Measurements from ENCODE around the gene THRA. TPM values are rescaled to one million over a fixed set of nuclear protein-coding genes. Genes with fewer than 3 reads are reported as not detected.

THRA gene
- total and polyA plus RNA-seq, 2 of the 8 experiments (the other 6 are each of a cell fraction or from before 2014, with no cell fraction given) = 6.4 to 10.2 TPM

GRCh38 chr17:40034426-40035161, 28.2 kb upstream of the THRA start:
- Histone ChIP-seq H2BK15ac (ENCODE audit: low read length) (no peak overlapping the region), H3K4me3 (ENCODE audit: extremely low read depth in 1 of 4, insufficient read depth in 2 of 4, low read depth in 3 of 4, low read length in 4 of 4) (no peak overlapping the region), H2BK12ac (ENCODE audit: low read depth, low read length) (no peak overlapping the region), H3K23me2 (ENCODE audit: low read depth, low read length) (no peaks in the 10 kb centered on the region), H2AK5ac (ENCODE audit: low read depth, low read length) (no peak overlapping the region), H3K4me1 (replicated peaks in 1 of 4; ENCODE audit: control insufficient read depth in 3 of 4, insufficient read depth in 4 of 4, low read length in 3 of 4) (peaks cover 0 to 12% (median 4%) of the 10 kb centered on the region in 4 experiments; a peak in 5 of 7 replicates), H2BK5ac (ENCODE audit: low read depth, low read length) (no peak overlapping the region), H3K56ac (replicated peaks; ENCODE audit: insufficient read length, low read depth, low read length) (no peak overlapping the region), H3K27me3 (replicated peaks in 1 of 4; ENCODE audit: control insufficient read depth in 3 of 4, extremely low read depth in 1 of 4, insufficient read depth in 3 of 4, low read length in 3 of 4) (no peaks in the 10 kb centered on the region), H3K27ac (ENCODE audit: low read depth, low read length) (no peak overlapping the region), H4K91ac (replicated peaks; ENCODE audit: insufficient read length, low read length) (no peak overlapping the region), H4K5ac (ENCODE audit: insufficient read length, low read depth, low read length) (no peak overlapping the region), H3K79me2 (ENCODE audit: control insufficient read depth in 1 of 2, insufficient read depth in 2 of 2, low read length in 2 of 2) (no peaks in the 10 kb centered on the region), H3K9me3 (ENCODE audit: insufficient read depth in 2 of 2, low read depth in 1 of 2, low read length in 1 of 2) (no peaks in the 10 kb centered on the region), H3K36me3 (ENCODE audit: control insufficient read depth in 2 of 4, insufficient read depth in 4 of 4, low read length in 3 of 4) (peaks cover 9 to 31% (median 14%) of the 10 kb centered on the region in 4 experiments), H3K4ac (replicated peaks; ENCODE audit: insufficient read length, low read depth, low read length) (no peak overlapping the region), H4K20me1 (replicated peaks in 1 of 2; ENCODE audit: control insufficient read depth in 1 of 2, insufficient read depth in 2 of 2, low read length in 2 of 2) (peaks cover 0 to 5% of the 10 kb centered on the region in 2 experiments), H3K18ac (ENCODE audit: extremely low read depth, low read length) (no peak overlapping the region), H3K14ac (ENCODE audit: insufficient read length) (no peak overlapping the region), H3K4me2 (ENCODE audit: insufficient read depth in 1 of 2, low read depth in 2 of 2, low read length in 2 of 2) (no peak overlapping the region), H2BK120ac (replicated peaks; ENCODE audit: low read depth, low read length) (no peak overlapping the region), H3K23ac (ENCODE audit: insufficient read length) (no peak overlapping the region), H4K8ac (ENCODE audit: extremely low read depth, insufficient read depth, low read length) (no peak overlapping the region; the same call in 1 of the 2 replicates), H3K9ac (replicated peaks in 1 of 4; ENCODE audit: extremely low read depth in 1 of 4, low read depth in 3 of 4, low read length in 3 of 4) (no peak overlapping the region; a peak in 1 of 7 replicates), H2BK20ac (ENCODE audit: low read length) (no peak overlapping the region), H2AFZ (ENCODE audit: low read length) (no peak overlapping the region), H3K79me1 (ENCODE audit: low read depth, low read length) (no peaks in the 10 kb centered on the region)
- FAIRE-seq = no peak
- ChIA-PET CTCF (ENCODE audit: partially characterized antibody) (interaction anchor here (0.7 to 29.7 kb wide), 17 partner anchors 9 to 259 kb away, joined by 3 to 876 read pairs (median 6); partner anchors contain the start of genes CASC3, CSF3, MED24 and NR1D1), POLR2A (ENCODE audit: partially characterized antibody) (interaction anchor here (0.6 to 2.5 kb wide), 17 partner anchors 8 to 275 kb away, joined by 3 to 13 read pairs (median 3); partner anchors contain the start of genes CSF3 and MED24)
- TF ChIP-seq GTF2F1 (IDR thresholded peaks at IDR 0.05; ENCODE audit: borderline replicate concordance, low read depth, low read length) (no peak), JUN (IDR thresholded peaks at IDR 0.05; ENCODE audit: low read depth, low read length) (no peak)
- no peak for DNase-seq (ENCODE audit: low read depth in 1 of 2, low spot score in 2 of 2)
- 67% methylated on average over 8 of the region's 8 CpGs; no CpG with 5 or more reads in 1 of the 2 experiments for WGBS, 2 experiments (ENCODE audit: extremely low coverage in 1 of 2, insufficient coverage in 1 of 2, insufficient read length in 1 of 2, insufficient replicate concordance in 2 of 2, low coverage in 1 of 2, low lambda C conversion rate in 2 of 2, missing lambda C conversion rate in 1 of 2)

All from H1 (cell line).